Transverse colon (tissue), 4 donors: ENCODE measurements around the gene FAM135A. TPM values are rescaled to one million over a fixed set of nuclear protein-coding genes. Genes with fewer than 3 reads are reported as not detected.

Source experiments
- DNase-seq: peaks from one replicate; pipeline ENCODE4 v3.0.0-alpha.2; 2019
- H3K27ac ChIP-seq, 4 donors: fragments of 200-600 bp; sonication (generic); 2 replicates each; pipeline ENCODE4 v1.5.1; 2016 to 2018; ENCODE audit warnings: inconsistent platforms in 4 of 4
- H3K27me3 ChIP-seq: fragments of 200-600 bp; sonication (generic); 2 replicates; pipeline ENCODE4 v1.5.1; 2017; ENCODE audit warnings: inconsistent platforms
- H3K36me3 ChIP-seq, 4 donors: fragments of 200-600 bp; sonication (generic); 2 replicates each; pipeline ENCODE4 v1.5.1; 2017 to 2019; ENCODE audit warnings: inconsistent platforms in 4 of 4
- H3K4me1 ChIP-seq, 4 donors: fragments of 200-600 bp; sonication (generic); 2 replicates each; pipeline ENCODE4 v1.5.1; 2017 to 2020; ENCODE audit warnings: inconsistent platforms in 4 of 4
- H3K4me3 ChIP-seq, 4 donors: fragments of 200-600 bp; sonication (generic); 1 replicate in 1 of 4; 2 replicates in 3 of 4; pipeline versions ENCODE4 v1.5.1 to v1.6.1; 2017 to 2019; ENCODE audit warnings: inconsistent platforms in 4 of 4
- H3K9me3 ChIP-seq, 2 donors: fragments of 200-600 bp; sonication (generic); 2 replicates each; pipeline ENCODE4 v1.5.1; 2017 to 2019; ENCODE audit warnings: inconsistent platforms in 2 of 2
- EP300 ChIP-seq: sonication (generic); formaldehyde crosslinking; IDR thresholded peaks from one replicate; pipeline ENCODE4 v1.6.1; 2017; ENCODE audit warnings: antibody characterized with exemption, low read depth
- POLR2A ChIP-seq: fragments of 450-650 bp; IDR thresholded peaks from one replicate; pipeline ENCODE4 v1.6.1; 2016; ENCODE audit warnings: antibody characterized with exemption, mild to moderate bottlenecking, moderate library complexity
- POLR2AphosphoS5 ChIP-seq, 3 donors: sonication (generic); formaldehyde crosslinking; IDR thresholded peaks; one replicate each; pipeline ENCODE4 v1.6.1; 2016; ENCODE audit warnings: antibody characterized with exemption in 3 of 3
- WGBS, 2 donors: methylation state at CpG; one replicate each; pipeline ENCODE4 v1.1.5; 2018; ENCODE audit warnings: low coverage in 1 of 2; 5-methylcytosine and 5-hydroxymethylcytosine counted together
- in situ Hi-C, 4 donors: fragments of 200-750 bp; cut with MboI; loops; one replicate each; pipeline versions ENCODE4 v1.15.0 to v1.15.1; 2017; ENCODE audit warnings: low sequenced_read_pairs in 3 of 4, low pct_ligation_motif_present in 1 of 4, low pct_unique_long_range_greater_than_20kb in 1 of 4
- intact Hi-C: fragments of 100-400 bp; cut with DNase I; formaldehyde crosslinking; loops from one replicate; pipeline ENCODE4 v1.15.1; 2023; ENCODE audit warnings: low total_unique reads
- total RNA-seq, 4 donors: library from RNA; depleted of rRNA; stranded (reverse); fragments of >200 nt; gene quantifications; one replicate each; pipeline ENCODE4 v1.1.0, GENCODE V29; 2016
- TF ChIP-seq, protein P1 (sequence below), 5 experiments: fragments of 200-600 bp in 3 of 5; fragments of 450-650 bp in 2 of 5; sonication (generic) in 3 of 5; IDR thresholded peaks; 1 replicate in 2 of 5; 2 replicates in 3 of 5; pipeline ENCODE4 v1.5.1; 2016 to 2017; ENCODE audit warnings: antibody characterized with exemption in 5 of 5, inconsistent platforms in 3 of 5, mild to moderate bottlenecking in 2 of 5, moderate library complexity in 1 of 5

FAM135A gene
- total RNA-seq, 4 donors from 2014 or later = 38.9 to 115 (median 65.7) TPM

- in situ Hi-C loops = no loop called here
- Histone ChIP-seq H3K9me3 (no peaks in the 10 kb centered on the region), H3K27me3 (no peaks in the 10 kb centered on the region), H3K4me1 (peaks cover 0 to 19% (median 11%) of the 10 kb centered on the region in 4 donors), H3K4me3 (no peak overlapping the region), H3K36me3 (no peaks in the 10 kb centered on the region), H3K27ac (no peak overlapping the region)
- no peak for DNase-seq
- TF ChIP-seq POLR2AphosphoS5 (IDR thresholded peaks at IDR 0.05) (no peak), POLR2A (no peak), EP300 (no peak)
- TF ChIP-seq, protein P1, sequence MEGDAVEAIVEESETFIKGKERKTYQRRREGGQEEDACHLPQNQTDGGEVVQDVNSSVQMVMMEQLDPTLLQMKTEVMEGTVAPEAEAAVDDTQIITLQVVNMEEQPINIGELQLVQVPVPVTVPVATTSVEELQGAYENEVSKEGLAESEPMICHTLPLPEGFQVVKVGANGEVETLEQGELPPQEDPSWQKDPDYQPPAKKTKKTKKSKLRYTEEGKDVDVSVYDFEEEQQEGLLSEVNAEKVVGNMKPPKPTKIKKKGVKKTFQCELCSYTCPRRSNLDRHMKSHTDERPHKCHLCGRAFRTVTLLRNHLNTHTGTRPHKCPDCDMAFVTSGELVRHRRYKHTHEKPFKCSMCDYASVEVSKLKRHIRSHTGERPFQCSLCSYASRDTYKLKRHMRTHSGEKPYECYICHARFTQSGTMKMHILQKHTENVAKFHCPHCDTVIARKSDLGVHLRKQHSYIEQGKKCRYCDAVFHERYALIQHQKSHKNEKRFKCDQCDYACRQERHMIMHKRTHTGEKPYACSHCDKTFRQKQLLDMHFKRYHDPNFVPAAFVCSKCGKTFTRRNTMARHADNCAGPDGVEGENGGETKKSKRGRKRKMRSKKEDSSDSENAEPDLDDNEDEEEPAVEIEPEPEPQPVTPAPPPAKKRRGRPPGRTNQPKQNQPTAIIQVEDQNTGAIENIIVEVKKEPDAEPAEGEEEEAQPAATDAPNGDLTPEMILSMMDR (IDR thresholded peaks at IDR 0.05) = no peak
- intact Hi-C loops = no loop called here
Measured at GRCh38 chr6:70389261-70389660, 24.0 kb upstream of the FAM135A start.

DNA sequence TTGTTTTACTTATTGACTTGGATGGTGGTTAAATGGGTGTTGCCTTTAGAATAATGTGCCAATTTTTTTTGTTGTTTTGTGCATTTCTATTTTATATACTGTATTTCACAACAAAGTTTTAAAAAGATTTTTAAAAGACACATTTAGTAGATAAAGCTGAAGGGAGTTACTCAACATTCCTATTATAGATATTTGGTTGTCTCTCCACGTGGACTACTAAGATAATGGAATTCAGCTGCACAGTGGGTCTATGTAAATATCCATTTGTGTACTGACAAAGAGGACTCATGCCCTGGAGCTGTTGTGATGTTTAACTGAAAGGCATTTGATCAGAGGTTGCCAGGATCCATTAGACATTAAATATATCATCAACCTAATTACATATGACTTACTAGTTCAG, 23.2 kb upstream of the FAM135A start:
- Histone ChIP-seq H3K4me3 (no peak overlapping the region), H3K27me3 (no peaks in the 10 kb centered on the region), H3K9me3 (no peaks in the 10 kb centered on the region), H3K4me1 (peaks cover 0 to 20% (median 11%) of the 10 kb centered on the region in 4 donors), H3K27ac (no peak overlapping the region), H3K36me3 (no peaks in the 10 kb centered on the region)
- DNase-seq = no peak
- 44 to 50% methylated on average over 1 of the region's 1 CpG for WGBS, 2 donors
- in situ Hi-C loops = no loop called here
- intact Hi-C loops = no loop called here
- TF ChIP-seq EP300 (no peak), POLR2AphosphoS5 (IDR thresholded peaks at IDR 0.05) (no peak), POLR2A (no peak)
- TF ChIP-seq, protein P1 (IDR thresholded peaks at IDR 0.05) = no peak

GRCh38 chr6:70391492-70391891, 21.8 kb upstream of the FAM135A start:
- 60% methylated on average over 3 of the region's 3 CpGs; no CpG with 5 or more reads in 1 of the 2 donors for WGBS, 2 donors
- no peak overlapping the region for H3K4me3 ChIP-seq
- intact Hi-C loops (no loop called here), in situ Hi-C loops (no loop called here)
- TF ChIP-seq EP300 (no peak), POLR2A (no peak), POLR2AphosphoS5 (IDR thresholded peaks at IDR 0.05) (no peak)
- TF ChIP-seq, protein P1 (IDR thresholded peaks at IDR 0.05) = no peak
- H3K27ac ChIP-seq = peak overlapping the region; percentile 29 to 67 (median 63)
- H3K36me3 ChIP-seq = no peaks in the 10 kb centered on the region
- no peak for DNase-seq
- no peaks in the 10 kb centered on the region for H3K27me3 ChIP-seq
- no peaks in the 10 kb centered on the region for H3K9me3 ChIP-seq
- peaks cover 0 to 34% (median 21%) of the 10 kb centered on the region in 4 donors for H3K4me1 ChIP-seq

- H3K27me3 ChIP-seq = no peaks in the 10 kb centered on the region
- no peaks in the 10 kb centered on the region for H3K36me3 ChIP-seq
- peaks cover 0 to 55% (median 31%) of the 10 kb centered on the region in 4 donors for H3K4me1 ChIP-seq
- 91 to 93% methylated on average over 13 to 20 of the region's 20 CpGs for WGBS, 2 donors
- H3K9me3 ChIP-seq = no peaks in the 10 kb centered on the region
- intact Hi-C loops = no loop called here
- DNase-seq = no peak
- no peak overlapping the region for H3K27ac ChIP-seq
- in situ Hi-C loops = no loop called here
- TF ChIP-seq EP300 (no peak), POLR2A (no peak), POLR2AphosphoS5 (IDR thresholded peaks at IDR 0.05) (no peak)
- TF ChIP-seq, protein P1 (IDR thresholded peaks at IDR 0.05) = no peak
- no peak overlapping the region for H3K4me3 ChIP-seq
Measured at GRCh38 chr6:70394518-70395300, 18.6 kb upstream of the FAM135A start.
